ENCODE measurements around the gene SBF2.

SBF2 gene

GRCh38 chr11:9853929-9854552 is 440.0 kb downstream of the SBF2 start:
- DNase-seq (ENCODE audit: low read depth in 2 of 2) = no peak

GRCh38 chr11:9852465-9852864 is 441.6 kb downstream of the SBF2 start:
- DNase-seq (ENCODE audit: low read depth in 2 of 2) = no peak

GRCh38 chr11:9851366-9851765 is 442.7 kb downstream of the SBF2 start:
- no peak for DNase-seq (ENCODE audit: low read depth in 2 of 2)

- no peak for DNase-seq (ENCODE audit: low read depth in 2 of 2)
Measured at GRCh38 chr11:9850224-9850895, 443.7 kb downstream of the SBF2 start.

GRCh38 chr11:9849389-9849788 is 444.6 kb downstream of the SBF2 start:
- DNase-seq (ENCODE audit: low read depth in 2 of 2) = no peak

- no peak for DNase-seq (ENCODE audit: low read depth in 2 of 2)
Measured at GRCh38 chr11:9847636-9848035, 446.4 kb downstream of the SBF2 start.

- DNase-seq (ENCODE audit: low read depth in 2 of 2) = no peak
Measured at GRCh38 chr11:9842923-9843322, 451.1 kb downstream of the SBF2 start.

GRCh38 chr11:9840460-9841004 is 453.5 kb downstream of the SBF2 start:
- no peak for DNase-seq (ENCODE audit: low read depth in 2 of 2)

- no peak for DNase-seq (ENCODE audit: low read depth in 2 of 2)
Measured at GRCh38 chr11:9839550-9839949, 454.5 kb downstream of the SBF2 start.

GRCh38 chr11:9838961-9839360 is 455.1 kb downstream of the SBF2 start:
- DNase-seq (ENCODE audit: low read depth in 2 of 2) = no peak

- DNase-seq (ENCODE audit: low read depth in 2 of 2) = no peak
Measured at GRCh38 chr11:9838229-9838628, 455.8 kb downstream of the SBF2 start.

- no peak for DNase-seq (ENCODE audit: low read depth in 2 of 2)
Measured at GRCh38 chr11:9834291-9834690, 459.7 kb downstream of the SBF2 start.

- DNase-seq (ENCODE audit: low read depth in 2 of 2) = no peak
Measured at GRCh38 chr11:9831122-9831521, 462.9 kb downstream of the SBF2 start.

- no peak for DNase-seq (ENCODE audit: low read depth in 2 of 2)
Measured at GRCh38 chr11:9827708-9828107, 466.3 kb downstream of the SBF2 start.

- DNase-seq (ENCODE audit: low read depth in 2 of 2) = no peak
Measured at GRCh38 chr11:9826390-9826789, 467.6 kb downstream of the SBF2 start.

GRCh38 chr11:9825895-9826294 is 468.1 kb downstream of the SBF2 start:
- no peak for DNase-seq (ENCODE audit: low read depth in 2 of 2)

- no peak for DNase-seq (ENCODE audit: low read depth in 2 of 2)
Measured at GRCh38 chr11:9825315-9825714, 468.7 kb downstream of the SBF2 start.

- DNase-seq (ENCODE audit: low read depth in 2 of 2) = no peak
Measured at GRCh38 chr11:9823887-9824385, 470.1 kb downstream of the SBF2 start.

GRCh38 chr11:9823439-9823838 is 470.6 kb downstream of the SBF2 start:
- no peak for DNase-seq (ENCODE audit: low read depth in 2 of 2)

GRCh38 chr11:9821008-9821752 is 472.8 kb downstream of the SBF2 start:
- no peak for DNase-seq (ENCODE audit: low read depth in 2 of 2)

- DNase-seq (ENCODE audit: low read depth in 2 of 2) = no peak
Measured at GRCh38 chr11:9820260-9820659, 473.8 kb downstream of the SBF2 start.

GRCh38 chr11:9817191-9817590 is 476.8 kb downstream of the SBF2 start:
- no peak for DNase-seq (ENCODE audit: low read depth in 2 of 2)

Measured in stimulated activated CD8-positive, alpha-beta memory T cell treated with anti-CD3 and anti-CD28 coated beads, Interleukin-15, amount 100 ng/mL, for 48 hours (primary cell).